SK-N-SH (cell line): Measurements from ENCODE around the gene MBD3. TPM values are rescaled to one million over a fixed set of nuclear protein-coding genes. Genes with fewer than 3 reads are reported as not detected.

Experiments used
- CTCF ChIA-PET: fragments of 300-600, 350-600 bp; formaldehyde crosslinking; extraction: SDS; loops from one replicate; lab custom pipeline; 2021; lab: Yijun Ruan, JAX
- POLR2A ChIA-PET: fragments of 350-600 bp; sonication (Branson Sonifier 250); formaldehyde crosslinking; extraction: SDS; loops from one replicate; lab custom pipeline; 2020; ENCODE audit warnings: antibody characterized with exemption, inconsistent platforms; lab: Yijun Ruan, JAX
- DNase-seq: peaks from one replicate; pipeline ENCODE4 v3.0.0; 2012
- H2AFZ ChIP-seq: fragments of 200-600 bp; sonication (generic); 2 replicates; pipeline ENCODE4 v1.8.1; 2016; ENCODE audit warnings: antibody characterized with exemption, mild to moderate bottlenecking, low read depth
- H3F3A ChIP-seq: fragments of 200-600 bp; sonication (generic); replicated peaks from 2 replicates; pipeline ENCODE3; 2016; ENCODE audit warnings: antibody characterized with exemption, mild to moderate bottlenecking; ENCODE audit not compliant: insufficient read depth
- H3K27ac ChIP-seq, 2 experiments: fragments of 200-500 bp in 1 of 2; fragments of 200-600 bp in 1 of 2; sonication (Bioruptor generic) in 1 of 2; sonication (generic), shearing (Covaris generic) in 1 of 2; 2 replicates each; pipeline versions ENCODE4 v1.5.1 to v1.6.1; 2014 to 2016; ENCODE audit warnings: low read depth in 2 of 2, inconsistent platforms in 1 of 2, low read length in 1 of 2, mild to moderate bottlenecking in 1 of 2, mixed read lengths in 1 of 2
- H3K27me3 ChIP-seq: fragments of 200-600 bp; sonication (generic), shearing (Covaris generic); 2 replicates; pipeline ENCODE4 v1.6.1; 2016; ENCODE audit warnings: mixed run types; ENCODE audit not compliant: insufficient read depth
- H3K36me3 ChIP-seq, 2 experiments: fragments of 200-500 bp in 1 of 2; fragments of 200-600 bp in 1 of 2; sonication (Bioruptor generic) in 1 of 2; sonication (generic) in 1 of 2; replicated peaks in 1 of 2; 2 replicates each; pipeline versions ENCODE3 to v1.5.1; 2014 to 2016; ENCODE audit warnings: low read length in 1 of 2, mild to moderate bottlenecking in 1 of 2; ENCODE audit not compliant: insufficient read depth in 2 of 2, control insufficient read depth in 1 of 2
- H3K4me1 ChIP-seq, 2 experiments: fragments of 200-500 bp in 1 of 2; fragments of 200-600 bp in 1 of 2; sonication (Bioruptor generic) in 1 of 2; sonication (generic), shearing (Covaris generic) in 1 of 2; 2 replicates each; pipeline versions ENCODE4 v1.5.1 to v1.6.1; 2014 to 2016; ENCODE audit warnings: low read depth in 1 of 2, low read length in 1 of 2, mixed run types in 1 of 2; ENCODE audit not compliant: insufficient read depth in 2 of 2, control insufficient read depth in 1 of 2
- H3K4me2 ChIP-seq: fragments of 200-600 bp; sonication (generic), shearing (Covaris generic); 2 replicates; pipeline ENCODE4 v1.6.1; 2017; ENCODE audit warnings: mixed run types
- H3K4me3 ChIP-seq, 2 experiments: fragments of 200-500 bp in 1 of 2; fragments of 200-600 bp in 1 of 2; sonication (Bioruptor generic) in 1 of 2; sonication (generic), shearing (Covaris generic) in 1 of 2; 2 replicates each; pipeline versions ENCODE4 v1.5.1 to v1.8.1; 2014 to 2016; ENCODE audit warnings: low read depth in 2 of 2, inconsistent platforms in 1 of 2, low read length in 1 of 2, mild to moderate bottlenecking in 1 of 2, mixed read lengths in 1 of 2, moderate library complexity in 1 of 2
- H3K79me2 ChIP-seq: fragments of 200-600 bp; sonication (generic); 2 replicates; pipeline ENCODE4 v1.8.1; 2017; ENCODE audit warnings: mild to moderate bottlenecking; ENCODE audit not compliant: insufficient read depth
- H3K9ac ChIP-seq: fragments of 200-600 bp; sonication (generic); 2 replicates; pipeline ENCODE4 v1.6.1; 2017; ENCODE audit warnings: mixed run types
- H3K9me2 ChIP-seq: fragments of 200-600 bp; sonication (generic); 2 replicates; pipeline ENCODE4 v1.6.1; 2017; ENCODE audit warnings: mixed run types
- H3K9me3 ChIP-seq: fragments of 200-600 bp; sonication (generic); 2 replicates; pipeline ENCODE4 v1.6.1; 2017; ENCODE audit warnings: mixed run types, mild to moderate bottlenecking, moderate library complexity
- H4K20me1 ChIP-seq: fragments of 200-600 bp; sonication (generic); 2 replicates; pipeline ENCODE4 v1.6.1; 2017; ENCODE audit warnings: mild to moderate bottlenecking, mixed run types; ENCODE audit not compliant: insufficient read depth
- CTCF ChIP-seq: fragments of 200-600 bp; sonication (generic); IDR thresholded peaks from 2 replicates; pipeline ENCODE4 v1.6.1; 2017; ENCODE audit warnings: antibody characterized with exemption, mild to moderate bottlenecking, moderate library complexity
- FOSL2 ChIP-seq: IDR thresholded peaks from 2 replicates; pipeline ENCODE4 v1.4.0; 2012; ENCODE audit warnings: low read depth, mild to moderate bottlenecking, moderate library complexity, borderline replicate concordance
- FOXJ3 ChIP-seq: sonication (generic); formaldehyde crosslinking; IDR thresholded peaks from 2 replicates; pipeline ENCODE4 v1.5.1; 2020; ENCODE audit warnings: mild to moderate bottlenecking, missing genetic modification reagents
- FOXM1 ChIP-seq: IDR thresholded peaks from 2 replicates; pipeline ENCODE4 v1.4.0; 2012; ENCODE audit warnings: low read depth, mild to moderate bottlenecking
- GATA2 ChIP-seq: sonication (generic); formaldehyde crosslinking; IDR thresholded peaks from 2 replicates; pipeline ENCODE4 v1.5.0; 2020; ENCODE audit warnings: mild to moderate bottlenecking, missing genetic modification reagents
- JUND ChIP-seq: IDR thresholded peaks from 2 replicates; pipeline ENCODE4 v1.4.0; 2012
- PBX3 ChIP-seq: IDR thresholded peaks from 2 replicates; pipeline ENCODE4; 2012
- POLR2AphosphoS5 ChIP-seq: IDR thresholded peaks from 2 replicates; pipeline ENCODE4 v1.6.1; 2012; ENCODE audit warnings: low read depth, low read length
- RCOR1 ChIP-seq: fragments of 150-350 bp; IDR thresholded peaks from 2 replicates; pipeline ENCODE4 v1.6.1; 2017; ENCODE audit warnings: antibody characterized with exemption, low read length
- REST ChIP-seq: IDR thresholded peaks from 2 replicates; pipeline ENCODE4 v1.6.1; 2012; ENCODE audit warnings: mild to moderate bottlenecking, low read depth, low read length, moderate library complexity
- RXRA ChIP-seq: IDR thresholded peaks from 2 replicates; pipeline ENCODE4 v1.4.0; 2012; ENCODE audit warnings: low read depth, mild to moderate bottlenecking, borderline replicate concordance
- TCF12 ChIP-seq: IDR thresholded peaks from 2 replicates; pipeline ENCODE4 v1.4.0; 2012
- USF1 ChIP-seq: IDR thresholded peaks from 2 replicates; pipeline ENCODE4 v1.4.0; 2012; ENCODE audit warnings: low read depth, borderline replicate concordance
- USF2 ChIP-seq: fragments of 150-350 bp; IDR thresholded peaks from 2 replicates; pipeline ENCODE4 v1.6.1; 2017; ENCODE audit warnings: antibody characterized with exemption, low read length, low read depth, borderline replicate concordance
- YY1 ChIP-seq: IDR thresholded peaks from 2 replicates; pipeline ENCODE4 v1.4.0; 2012; ENCODE audit warnings: low read depth, mild to moderate bottlenecking
- ZBTB33 ChIP-seq: IDR thresholded peaks from 2 replicates; pipeline ENCODE4 v1.4.0; 2012; ENCODE audit warnings: low read depth, borderline replicate concordance
- WGBS: methylation state at CpG from one replicate; pipeline ENCODE4 v1.1.6; 2017; ENCODE audit warnings: low lambda C conversion rate; 5-methylcytosine and 5-hydroxymethylcytosine counted together
- polyA plus RNA-seq, 3 experiments: library from polyadenylated mRNA; depleted of rRNA; stranded (reverse); fragments of >200 nt; gene quantifications; 2 replicates each; pipeline ENCODE4 v1.2.3, GENCODE V29; 2012

Gene MBD3
- polyA plus RNA-seq, 1 of the 3 experiments (the other 2 are of a cell fraction): 96.5 TPM

- Histone ChIP-seq H3K9ac (no peak overlapping the region), H3K4me1 (no peaks in the 10 kb centered on the region; a peak in 1 of 4 replicates), H3K4me3 (no peak overlapping the region), H4K20me1 (peaks cover 10% of the 10 kb centered on the region; the same call in 1 of the 2 replicates), H3K27ac (no peak overlapping the region; a peak in 1 of 4 replicates)
- peak; percentile 33 for DNase-seq
- TF ChIP-seq TCF12: no peak
- TF ChIP-seq FOSL2: no peak
- no peak for TF ChIP-seq JUND
- TF ChIP-seq PBX3: no peak
- no peak for TF ChIP-seq POLR2AphosphoS5
- no peak for TF ChIP-seq YY1
- TF ChIP-seq ZBTB33: no peak
- no peak for TF ChIP-seq GATA2 (CRISPR knock-in tag)
- no peak for TF ChIP-seq FOXJ3 (CRISPR knock-in tag)
- no peak for TF ChIP-seq USF2
- no peak for TF ChIP-seq RCOR1
- no peak for TF ChIP-seq REST
- no peak for TF ChIP-seq CTCF
- no peak for TF ChIP-seq RXRA
- TF ChIP-seq USF1: no peak
- no peak for TF ChIP-seq FOXM1
- TF ChIP-seq, all 33 proteins: peak for 0
- POLR2A ChIA-PET: no interaction called here
- H3K4me2 ChIP-seq: no peak overlapping the region
- CTCF ChIA-PET: no interaction called here
- 0 out of 2 replicates have a peak, but pooled peaks cover 8% of the 10 kb centered on the region for H3K79me2 ChIP-seq
- no peaks in the 10 kb centered on the region for H3K9me2 ChIP-seq
- H3K27me3 ChIP-seq: no peaks in the 10 kb centered on the region
- peaks cover 2% of the 10 kb centered on the region for H3F3A ChIP-seq
- H3K9me3 ChIP-seq: no peaks in the 10 kb centered on the region
- 100% methylated on average over 1 of the region's 19 CpGs for WGBS
- H2AFZ ChIP-seq: no peak overlapping the region
- H3K36me3 ChIP-seq: peaks cover 0 to 66% of the 10 kb centered on the region in 2 experiments
Measured at GRCh38 chr19:1621021-1621420, 28.4 kb upstream of the MBD3 start.
